Activated effector memory CD4-positive, alpha-beta T cell treated with anti-CD3 and anti-CD28 coated beads, Interleukin-2, amount 50 U/mL, for 16 hours (primary cell): Measurements from ENCODE around the gene SGPL1.

Source experiments
- DNase-seq: peaks from one replicate; pipeline ENCODE4 v3.0.0-alpha.2; 2020

SGPL1 gene

DNA sequence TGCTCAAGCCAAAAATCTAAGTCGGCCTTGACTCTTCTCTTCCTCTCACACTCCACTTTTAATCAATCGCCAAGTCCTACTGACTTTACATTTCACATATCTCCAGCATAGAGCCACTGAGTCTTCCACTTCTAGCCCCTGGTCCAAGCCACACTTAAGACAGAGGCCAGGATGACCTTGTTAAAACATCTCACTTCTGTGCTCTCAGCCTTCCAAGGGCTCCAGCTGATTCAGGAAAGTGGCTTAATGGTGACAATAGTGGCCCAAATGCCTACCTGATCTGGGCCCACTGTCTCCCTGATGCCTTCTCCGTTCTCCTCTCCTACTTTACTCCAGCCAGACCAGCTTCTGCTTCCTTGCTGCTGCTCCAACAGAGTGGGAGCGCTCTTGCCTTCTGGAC lies 35.0 kb upstream of the SGPL1 start:
- DNase-seq = no peak

DNA sequence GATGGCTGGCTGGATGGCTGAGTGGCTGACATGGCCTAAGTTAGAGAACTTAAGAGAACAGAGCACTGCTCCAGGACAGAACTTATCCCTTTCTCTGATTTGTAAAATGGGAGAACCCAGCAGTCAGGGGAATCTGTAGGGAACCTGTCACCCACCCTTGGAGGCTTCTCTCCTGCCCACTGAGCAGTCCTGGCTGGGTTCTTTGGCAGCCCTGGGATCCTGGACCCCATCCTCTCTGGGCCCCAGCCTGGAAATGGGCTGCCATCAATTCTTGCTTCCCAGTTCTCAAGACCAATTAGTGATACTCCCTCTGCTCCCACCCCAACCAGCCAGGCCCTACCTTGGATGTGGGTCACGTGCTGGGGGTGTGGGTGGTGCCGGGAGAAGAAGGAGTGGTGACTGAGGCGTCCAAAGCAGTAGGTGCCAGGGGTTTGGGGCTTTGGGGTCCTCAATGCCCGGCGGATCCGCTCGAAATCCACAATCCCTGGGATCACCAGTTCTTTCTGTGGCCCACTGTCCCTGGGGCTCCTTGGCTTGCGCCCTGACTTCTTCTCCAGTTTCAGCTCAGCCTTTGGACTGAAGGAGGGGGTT lies 34.2 kb upstream of the SGPL1 start:
- no peak for DNase-seq

DNA sequence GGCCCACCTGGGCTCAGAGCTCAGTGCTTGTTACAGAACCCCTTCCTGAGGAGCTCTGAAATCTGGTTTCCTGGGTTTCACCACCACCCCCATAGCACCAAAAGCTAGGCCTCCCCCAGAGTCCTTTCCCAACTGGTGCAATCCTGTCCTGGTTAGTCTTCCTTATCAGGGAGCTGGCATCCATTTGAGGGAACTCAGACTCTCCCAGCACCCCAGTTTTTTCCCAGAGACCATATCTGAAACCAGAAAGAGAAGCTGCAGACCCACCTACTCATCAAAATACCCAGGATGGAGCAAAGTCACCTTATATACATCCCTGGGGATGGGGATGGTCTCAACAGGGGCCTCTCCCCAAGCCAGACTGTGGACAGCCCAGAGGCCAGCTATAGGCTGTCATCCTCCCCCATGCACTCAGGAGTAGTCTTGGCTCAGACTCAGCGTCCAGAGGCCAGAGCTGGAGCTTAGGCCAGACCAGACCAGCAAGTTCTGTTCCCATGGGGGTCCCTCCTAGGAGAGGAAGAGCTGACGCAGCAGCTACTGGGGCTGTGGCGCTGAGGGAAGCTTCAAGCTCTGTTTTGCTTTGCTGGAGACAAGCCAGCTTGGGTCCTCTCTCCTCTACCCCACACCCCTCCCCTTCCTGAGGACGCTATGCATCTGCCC lies 33.5 kb upstream of the SGPL1 start:
- no peak for DNase-seq

GRCh38 chr10:70782746-70783680 lies 32.7 kb upstream of the SGPL1 start:
- no peak for DNase-seq

DNA sequence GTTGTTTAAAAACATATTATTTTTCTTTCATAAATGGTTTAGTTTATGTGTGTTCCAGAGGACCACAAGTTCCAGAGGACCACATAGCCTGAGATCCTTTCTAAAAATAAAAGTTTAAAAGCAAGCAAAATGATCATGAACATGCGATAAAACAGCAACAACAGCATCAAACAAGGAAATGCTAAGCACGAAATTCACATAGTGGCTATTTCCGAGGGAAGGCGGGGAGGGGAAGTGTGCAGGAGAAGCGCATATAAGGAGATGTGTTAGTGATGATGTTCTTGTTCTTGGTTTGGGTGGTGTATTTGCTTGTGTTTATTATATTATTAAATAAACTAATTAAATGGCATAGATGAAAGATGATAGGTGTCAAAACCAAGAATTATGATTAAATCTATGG lies 31.7 kb upstream of the SGPL1 start:
- DNase-seq = no peak

DNA sequence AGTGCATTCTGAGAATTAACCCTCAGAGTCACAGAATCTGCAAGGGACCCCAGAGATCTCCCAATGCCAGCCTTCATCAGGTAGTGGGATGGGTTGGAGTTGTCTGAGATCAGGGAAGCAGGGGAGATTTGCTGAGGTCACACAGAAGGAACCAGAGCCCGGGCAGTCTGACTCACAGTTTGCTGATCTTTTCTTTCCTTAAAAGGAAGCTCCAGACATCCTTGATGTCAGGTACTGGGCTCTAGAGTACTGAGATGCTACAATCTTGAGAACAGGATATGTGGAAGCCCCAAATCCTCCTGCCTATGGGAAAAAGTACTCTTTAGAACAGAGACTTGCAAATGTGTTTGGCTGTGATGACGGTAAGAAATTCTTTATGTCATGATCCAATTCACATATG lies 31.3 kb upstream of the SGPL1 start:
- no peak for DNase-seq

- no peak for DNase-seq
Measured at GRCh38 chr10:70785190-70785589, 30.6 kb upstream of the SGPL1 start, which contains the start of gene TBATA. Gene TBATA, minus strand, starts transcription at chr10:70785377. Its CDS starts 1,998 bp downstream, at chr10:70783379.

DNA sequence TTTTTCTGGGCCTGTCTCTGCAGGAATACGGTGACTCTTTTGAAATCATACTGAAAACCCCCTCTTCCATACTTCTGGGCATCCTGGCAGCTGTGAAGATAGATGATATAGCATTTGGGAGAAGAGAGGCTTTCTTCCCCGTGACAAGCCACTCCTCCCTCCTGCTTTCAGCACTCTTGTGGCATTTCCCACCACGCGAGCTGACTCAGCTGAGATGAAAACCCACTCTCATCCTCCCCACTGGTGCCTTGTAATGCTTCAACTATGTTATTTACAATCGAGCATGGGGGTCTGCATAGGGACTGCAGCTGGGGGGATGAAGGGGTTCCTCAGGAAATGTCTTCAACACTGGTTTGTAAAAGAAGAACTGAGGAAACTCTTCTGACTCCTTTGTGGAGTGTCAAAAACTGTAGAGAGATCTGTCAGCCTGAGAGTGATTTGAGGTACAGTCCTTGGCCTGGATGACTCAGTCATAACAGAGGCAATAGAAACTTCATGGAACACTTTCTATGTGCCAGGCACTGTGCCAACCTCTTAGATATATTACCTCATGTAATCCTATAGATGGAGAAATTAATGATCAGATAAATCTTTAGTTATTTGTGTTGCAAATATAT lies 28.8 kb upstream of the SGPL1 start:
- DNase-seq = no peak

DNA sequence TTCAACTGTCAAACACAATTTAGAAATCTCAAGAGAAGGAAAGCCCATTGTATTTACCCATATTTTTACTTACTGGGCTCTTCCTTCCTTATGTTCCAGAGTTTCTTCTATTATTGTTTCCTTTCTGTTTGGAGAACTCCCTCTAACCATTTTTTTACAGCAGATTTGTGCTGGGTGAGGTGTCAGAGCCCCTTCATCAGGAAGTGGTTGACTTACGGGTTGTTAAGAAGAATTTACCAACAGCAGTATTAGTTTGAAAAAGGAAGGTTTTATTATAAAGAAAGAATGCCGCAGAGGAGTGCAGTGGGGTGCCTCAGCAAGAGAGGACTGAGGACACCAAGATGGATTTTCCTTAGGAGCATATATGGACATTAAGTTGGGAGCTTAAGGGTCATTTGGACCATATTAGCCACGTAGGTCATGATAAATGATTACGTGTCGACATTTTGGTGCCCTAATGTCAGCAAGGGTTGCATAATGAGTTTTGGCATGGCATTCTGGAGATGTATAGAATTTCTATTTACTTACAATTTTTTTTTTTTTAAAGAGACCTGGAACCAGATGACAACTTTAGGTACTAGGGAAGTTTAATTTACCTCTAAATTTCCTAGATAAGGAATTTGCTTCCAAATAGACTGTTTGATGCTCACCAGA lies 24.2 kb upstream of the SGPL1 start:
- no peak for DNase-seq

GRCh38 chr10:70795613-70796012 lies 20.1 kb upstream of the SGPL1 start:
- DNase-seq = no peak

GRCh38 chr10:70797840-70798239 lies 17.9 kb upstream of the SGPL1 start:
- no peak for DNase-seq

- no peak for DNase-seq
Measured at GRCh38 chr10:70799124-70799523, 16.6 kb upstream of the SGPL1 start.

DNA sequence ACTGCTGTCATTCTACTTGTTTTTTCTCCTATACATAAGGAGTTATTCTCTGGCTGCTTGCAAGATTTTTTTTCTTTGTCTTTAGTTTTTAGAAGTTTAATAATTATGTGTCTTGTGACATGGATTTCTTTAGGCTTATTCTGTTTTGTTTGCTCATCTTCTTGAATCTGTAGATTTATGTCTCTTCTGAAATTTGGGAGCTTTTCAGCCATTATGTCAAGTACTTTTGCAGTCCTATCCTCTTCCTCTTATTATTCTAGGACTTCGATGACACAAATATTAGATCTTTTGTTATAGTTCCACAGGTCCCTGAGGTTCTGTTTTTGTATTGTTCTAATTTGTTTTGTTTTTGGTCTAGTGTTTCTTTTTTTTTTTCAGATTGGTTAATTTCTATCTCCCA lies 13.9 kb upstream of the SGPL1 start:
- DNase-seq = no peak

GRCh38 chr10:70803775-70804420 lies 11.8 kb upstream of the SGPL1 start:
- no peak for DNase-seq

GRCh38 chr10:70804421-70804808 lies 11.3 kb upstream of the SGPL1 start:
- DNase-seq = no peak

GRCh38 chr10:70805619-70806215 lies 10.0 kb upstream of the SGPL1 start:
- DNase-seq = no peak

GRCh38 chr10:70806841-70807240 lies 8.9 kb upstream of the SGPL1 start:
- DNase-seq = no peak

DNA sequence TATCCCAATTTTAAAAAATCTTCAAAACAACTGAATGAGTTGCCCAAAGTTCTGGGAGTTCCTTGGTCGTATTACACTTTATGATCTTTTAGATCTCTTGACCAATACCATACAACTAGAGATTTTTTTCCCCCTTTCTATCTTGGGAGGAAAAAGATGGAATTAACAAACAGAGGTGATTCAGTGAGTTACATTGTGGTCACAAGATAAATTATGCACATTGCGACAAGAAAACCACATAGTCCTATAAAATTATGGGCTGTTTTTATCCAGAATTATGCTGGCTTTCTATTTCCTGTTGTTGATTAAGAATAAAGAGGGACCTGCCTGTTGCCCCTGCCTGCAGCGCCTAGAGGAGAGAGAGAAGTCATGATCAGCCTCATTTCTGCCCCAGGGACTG lies 8.2 kb upstream of the SGPL1 start:
- no peak for DNase-seq

DNA sequence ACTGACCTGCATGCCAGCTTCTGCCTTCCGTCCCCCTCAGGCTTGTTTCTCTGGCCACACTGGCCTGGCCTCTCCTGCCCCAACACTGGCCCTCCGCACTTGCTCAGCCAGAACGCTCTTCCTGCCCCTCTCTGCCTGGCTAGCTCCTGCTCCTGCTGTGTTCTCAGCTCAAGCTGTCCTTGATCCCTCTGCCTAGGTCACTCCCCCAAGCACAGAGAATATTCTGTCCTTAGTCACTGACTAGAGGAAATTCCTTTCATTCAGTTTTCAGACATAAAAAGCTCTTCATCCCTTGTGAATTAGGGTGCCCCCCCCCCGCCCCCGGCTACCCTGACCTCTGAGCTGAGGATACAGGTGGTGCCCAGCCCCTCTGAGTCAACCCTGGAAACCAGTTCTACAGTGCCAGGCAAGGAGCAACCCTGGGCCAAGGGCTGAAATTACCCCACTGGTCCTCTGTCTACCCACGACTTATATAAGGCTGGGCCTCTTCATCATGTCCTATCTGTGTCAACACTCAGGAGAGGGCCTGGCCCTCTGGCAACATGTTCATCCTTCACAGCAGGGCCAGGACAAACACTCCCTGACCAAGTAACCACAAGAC lies 6.6 kb upstream of the SGPL1 start:
- DNase-seq = no peak

DNA sequence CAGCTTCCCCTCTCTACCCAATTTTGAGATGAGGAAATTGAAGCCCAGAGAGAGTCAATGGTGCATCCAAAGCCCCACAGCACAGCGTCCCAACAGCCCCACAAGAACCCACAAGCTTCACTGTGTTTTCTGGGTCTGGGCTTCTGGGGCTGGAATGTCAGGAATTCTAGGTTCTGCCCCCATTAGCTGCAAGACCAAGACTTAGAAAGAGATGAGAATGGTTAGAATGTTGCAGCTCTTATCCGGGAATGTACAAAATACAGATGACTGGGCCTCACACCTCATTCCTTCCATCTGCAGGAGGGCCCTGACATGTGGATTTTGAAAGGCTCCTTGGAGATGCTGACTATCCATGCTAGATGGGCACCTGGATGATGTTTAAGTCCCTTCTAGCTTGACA lies 6.0 kb upstream of the SGPL1 start:
- DNase-seq = no peak

DNA sequence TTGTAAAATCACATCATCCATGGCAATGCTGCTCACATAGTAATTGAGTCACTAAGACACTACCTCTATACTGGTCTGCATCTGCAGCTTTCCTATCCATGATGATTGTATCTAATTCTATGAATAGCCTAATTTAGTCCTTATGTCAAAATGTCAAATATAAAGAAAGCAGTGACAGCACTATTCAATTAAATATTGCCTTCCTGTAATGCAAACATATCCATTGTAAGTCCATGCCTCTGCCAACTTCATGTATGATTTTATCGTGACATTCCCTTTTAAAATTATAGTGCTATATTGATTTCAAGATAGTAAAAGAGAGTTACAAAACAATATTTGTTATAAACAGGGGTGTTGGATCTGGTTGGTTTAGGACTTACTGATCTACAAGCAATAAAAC lies 4.8 kb upstream of the SGPL1 start:
- DNase-seq = no peak

DNA sequence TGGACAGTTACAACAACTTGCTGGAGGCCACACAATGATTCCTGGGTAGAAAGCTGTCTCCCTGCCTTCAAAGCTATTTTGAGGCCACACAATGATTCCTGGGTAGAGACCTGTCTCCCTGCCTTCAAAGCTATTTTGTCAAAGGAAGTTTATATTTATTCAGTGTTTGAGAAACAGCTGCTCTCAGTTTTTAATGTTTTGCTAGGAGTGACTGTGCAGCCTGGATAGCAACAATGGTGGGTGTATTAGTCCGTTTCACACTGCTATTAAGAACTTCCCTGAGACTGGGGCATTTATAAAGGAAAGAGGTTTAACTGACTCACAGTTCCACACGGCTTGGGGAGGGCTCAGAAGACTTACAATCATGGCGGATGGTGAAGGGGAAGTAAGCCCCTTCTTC lies 3.9 kb upstream of the SGPL1 start:
- no peak for DNase-seq
